CD4-positive, alpha-beta T cell treated with Interleukin-17A for 1 hour (primary cell): Measurements from ENCODE around the gene TFDP1.

Source experiments
- DNase-seq: peaks from one replicate; pipeline ENCODE4 v3.0.0-alpha.2; 2020

TFDP1 gene

GRCh38 chr13:113599391-113599790 is 14.8 kb downstream of the TFDP1 start:
- no peak for DNase-seq

GRCh38 chr13:113601166-113602070 is 16.9 kb downstream of the TFDP1 start:
- DNase-seq = no peak

GRCh38 chr13:113602291-113602988 is 17.9 kb downstream of the TFDP1 start:
- no peak for DNase-seq

GRCh38 chr13:113603116-113603710 is 18.7 kb downstream of the TFDP1 start:
- DNase-seq = no peak

GRCh38 chr13:113604186-113604585 is 19.6 kb downstream of the TFDP1 start:
- DNase-seq = no peak

- DNase-seq = no peak
Observed at GRCh38 chr13:113605461-113605860, 20.9 kb downstream of the TFDP1 start.

- no peak for DNase-seq
Observed at GRCh38 chr13:113605866-113606438, 21.4 kb downstream of the TFDP1 start.

- DNase-seq = no peak
Observed at GRCh38 chr13:113607056-113607888, 22.7 kb downstream of the TFDP1 start.

GRCh38 chr13:113607889-113608635 is 23.5 kb downstream of the TFDP1 start:
- no peak for DNase-seq

GRCh38 chr13:113608967-113609533 is 24.5 kb downstream of the TFDP1 start:
- DNase-seq = no peak

GRCh38 chr13:113609616-113610015 is 25.1 kb downstream of the TFDP1 start:
- no peak for DNase-seq

- no peak for DNase-seq
Observed at GRCh38 chr13:113610266-113610665, 25.7 kb downstream of the TFDP1 start.

GRCh38 chr13:113611996-113612395 is 27.4 kb downstream of the TFDP1 start:
- DNase-seq = no peak

- DNase-seq = no peak
Observed at GRCh38 chr13:113612607-113613006, 28.1 kb downstream of the TFDP1 start.

- no peak for DNase-seq
Observed at GRCh38 chr13:113613789-113614379, 29.3 kb downstream of the TFDP1 start.

GRCh38 chr13:113616281-113616906 is 31.8 kb downstream of the TFDP1 start:
- DNase-seq = no peak

- DNase-seq = no peak
Observed at GRCh38 chr13:113616991-113617749, 32.6 kb downstream of the TFDP1 start.

GRCh38 chr13:113617961-113618360 is 33.4 kb downstream of the TFDP1 start:
- no peak for DNase-seq

GRCh38 chr13:113618455-113618854 is 33.9 kb downstream of the TFDP1 start:
- DNase-seq = no peak
